Kidney (tissue), 14 donors: ENCODE results near the gene BTLA. TPM values are rescaled to one million over a fixed set of nuclear protein-coding genes. Genes with fewer than 3 reads are reported as not detected.

Experiments
- DNase-seq, 5 donors: peaks; one replicate each; pipeline ENCODE4 v3.0.0-alpha.2; 2013 to 2020
- FAIRE-seq: peaks from 2 replicates; lab custom pipeline; 2012; peaks lifted over from hg19 to GRCh38; lab: Jason Lieb, UNC
- H3K27ac ChIP-seq, 2 donors: one replicate each; pipeline ENCODE4 v1.7.0; 2013; ENCODE audit warnings: low read depth in 2 of 2, low read length in 2 of 2, inconsistent platforms in 1 of 2
- H3K27me3 ChIP-seq: one replicate; pipeline ENCODE4 v1.7.1; 2013; ENCODE audit warnings: low read length, inconsistent platforms; ENCODE audit not compliant: control insufficient read depth, insufficient read depth
- H3K36me3 ChIP-seq, 3 donors: one replicate each; pipeline versions ENCODE4 v1.7.0 to v1.7.1; 2013; ENCODE audit warnings: low read length in 3 of 3, control low read depth in 1 of 3, inconsistent platforms in 1 of 3; ENCODE audit not compliant: insufficient read depth in 3 of 3, control insufficient read depth in 2 of 3
- H3K4me1 ChIP-seq, 3 donors: one replicate each; pipeline versions ENCODE4 v1.7.0 to v1.7.1; 2013; ENCODE audit warnings: low read length in 3 of 3, inconsistent platforms in 1 of 3, low read depth in 1 of 3; ENCODE audit not compliant: control insufficient read depth in 2 of 3, insufficient read depth in 2 of 3
- H3K4me3 ChIP-seq, 3 donors: one replicate each; pipeline versions ENCODE4 v1.7.0 to v1.8.1; 2013; ENCODE audit warnings: low read length in 3 of 3, control low read depth in 1 of 3, inconsistent platforms in 1 of 3
- H3K9ac ChIP-seq, 3 donors: one replicate each; pipeline versions ENCODE4 v1.7.0 to v1.7.1; 2013; ENCODE audit warnings: low read length in 3 of 3, control low read depth in 1 of 3, inconsistent platforms in 1 of 3
- H3K9me3 ChIP-seq, 3 donors: one replicate each; pipeline versions ENCODE4 v1.7.0 to v1.7.1; 2013; ENCODE audit warnings: low read length in 3 of 3, control low read depth in 1 of 3, inconsistent platforms in 1 of 3; ENCODE audit not compliant: control insufficient read depth in 2 of 3, insufficient read depth in 1 of 3
- intact Hi-C: fragments of 100-400 bp; cut with DNase I; formaldehyde crosslinking; loops from one replicate; pipeline ENCODE4 v1.11.1; 2022
- polyA plus RNA-seq: library from polyadenylated mRNA; stranded (reverse); fragments of 350-450 nt; fragmentation: Illumina TruSeq; extraction: RNeasy Lipid Tissue Mini Kit (QIAGEN cat#74804); gene quantifications from one replicate; pipeline ENCODE4 v1.2.3, GENCODE V29; 2014; ENCODE audit warnings: low read depth, low replicate concordance; ENCODE audit not compliant: insufficient read depth
- total RNA-seq: library from RNA; stranded (reverse); fragmentation: NEBNext Ultra II Directional; extraction: Animal tissue kit (Norgen Biotek cat#: 25700); gene quantifications from one replicate; pipeline ENCODE4 v1.2.1, GENCODE V29; 2021
- TF ChIP-seq, protein P1 (sequence below): IDR thresholded peaks from 3 replicates; pipeline ENCODE4 v1.5.1; 2012; ENCODE audit warnings: mild to moderate bottlenecking, moderate library complexity, borderline replicate concordance; ENCODE audit not compliant: insufficient read depth; ENCODE audit errors: extremely low read depth
- donor health status: control.
- donor health status: control.
- donor health status: control.
- donor health status: control.
- donor health status: control.
- donor health status: DM: yes; HTN: yes; CAD: no.
- donor health status: Normal renal cell carcinoma (clear cell type).

The BTLA gene
- total and polyA plus RNA-seq, 2 donors from 2014 or later: 3.2 TPM; not detected in 1

DNA sequence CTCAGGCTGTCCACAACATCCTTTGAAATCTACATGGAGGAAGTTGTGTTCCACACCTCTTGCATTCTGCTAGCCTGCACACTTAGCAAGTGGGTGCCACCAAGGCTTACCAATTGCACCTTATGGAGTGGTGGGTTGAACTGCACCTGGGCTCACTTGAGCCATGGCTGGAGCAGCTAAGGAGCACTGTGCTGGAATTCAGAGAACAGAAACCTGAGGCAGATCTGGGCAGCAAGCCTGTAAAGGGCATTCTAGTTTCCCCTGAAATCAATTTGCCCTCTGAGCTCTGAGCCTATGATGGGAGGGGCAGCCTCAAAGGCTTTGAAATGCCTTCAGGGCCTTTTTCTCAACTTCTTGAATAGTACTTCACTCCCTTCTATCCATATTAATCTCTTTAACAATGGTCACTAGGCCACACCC, 18.0 kb downstream of the BTLA start:
- no peak overlapping the region for H3K9ac ChIP-seq
- intact Hi-C loops: no loop called here
- TF ChIP-seq, protein P1, sequence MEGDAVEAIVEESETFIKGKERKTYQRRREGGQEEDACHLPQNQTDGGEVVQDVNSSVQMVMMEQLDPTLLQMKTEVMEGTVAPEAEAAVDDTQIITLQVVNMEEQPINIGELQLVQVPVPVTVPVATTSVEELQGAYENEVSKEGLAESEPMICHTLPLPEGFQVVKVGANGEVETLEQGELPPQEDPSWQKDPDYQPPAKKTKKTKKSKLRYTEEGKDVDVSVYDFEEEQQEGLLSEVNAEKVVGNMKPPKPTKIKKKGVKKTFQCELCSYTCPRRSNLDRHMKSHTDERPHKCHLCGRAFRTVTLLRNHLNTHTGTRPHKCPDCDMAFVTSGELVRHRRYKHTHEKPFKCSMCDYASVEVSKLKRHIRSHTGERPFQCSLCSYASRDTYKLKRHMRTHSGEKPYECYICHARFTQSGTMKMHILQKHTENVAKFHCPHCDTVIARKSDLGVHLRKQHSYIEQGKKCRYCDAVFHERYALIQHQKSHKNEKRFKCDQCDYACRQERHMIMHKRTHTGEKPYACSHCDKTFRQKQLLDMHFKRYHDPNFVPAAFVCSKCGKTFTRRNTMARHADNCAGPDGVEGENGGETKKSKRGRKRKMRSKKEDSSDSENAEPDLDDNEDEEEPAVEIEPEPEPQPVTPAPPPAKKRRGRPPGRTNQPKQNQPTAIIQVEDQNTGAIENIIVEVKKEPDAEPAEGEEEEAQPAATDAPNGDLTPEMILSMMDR: no peak

DNA sequence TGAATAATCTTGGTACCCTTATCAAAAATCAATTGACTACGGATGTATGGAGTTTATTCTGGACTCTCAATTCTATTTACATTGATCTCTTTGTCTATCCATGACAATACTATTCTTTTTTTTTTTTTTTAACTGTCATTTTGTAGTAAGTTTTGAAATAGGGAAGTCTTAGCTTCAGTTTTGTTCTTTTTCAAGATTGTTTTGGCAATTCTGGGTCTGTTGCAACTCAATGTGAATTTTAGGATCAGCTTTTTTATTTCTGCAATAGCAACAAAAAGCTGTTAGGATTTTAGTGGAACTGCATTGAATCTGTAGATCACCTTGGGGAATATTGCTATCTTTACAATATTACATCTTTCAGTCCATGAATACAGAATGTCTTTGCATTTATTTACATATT, 21.4 kb downstream of the BTLA start:
- no peak overlapping the region for H3K27ac ChIP-seq
- intact Hi-C loops: no loop called here
- no peak for FAIRE-seq

More for the DNA sequence above, 18.0 kb downstream of the BTLA start:
- Histone ChIP-seq H3K9me3 (no peaks in the 10 kb centered on the region), H3K4me3 (no peak overlapping the region), H3K27me3 (no peaks in the 10 kb centered on the region), H3K36me3 (no peaks in the 10 kb centered on the region), H3K27ac (no peak overlapping the region), H3K4me1 (no peaks in the 10 kb centered on the region)
- no peak for DNase-seq
- FAIRE-seq: no peak

DNA sequence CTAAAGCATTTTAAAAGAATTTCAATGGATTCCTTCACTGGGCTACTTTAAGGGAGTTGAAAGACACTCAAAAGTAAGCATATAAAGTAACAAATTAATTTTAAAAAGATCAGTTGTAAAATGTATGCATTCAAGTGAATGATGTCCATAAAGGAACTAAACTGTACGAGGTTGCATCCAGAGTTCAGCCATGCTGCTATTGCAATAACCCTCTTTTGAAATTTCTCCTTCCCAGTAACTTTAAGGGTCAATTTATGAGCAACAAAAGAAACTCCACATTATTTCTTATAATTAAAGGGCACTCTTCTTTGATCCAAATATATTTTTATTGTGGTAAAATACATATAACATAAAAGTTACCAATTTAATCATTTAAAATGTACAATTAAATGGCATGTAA, 22.9 kb downstream of the BTLA start:
- DNase-seq (no peak), FAIRE-seq (no peak)
- Histone ChIP-seq H3K27ac (no peak overlapping the region), H3K36me3 (no peaks in the 10 kb centered on the region), H3K27me3 (no peaks in the 10 kb centered on the region), H3K4me1 (no peaks in the 10 kb centered on the region), H3K4me3 (no peak overlapping the region), H3K9ac (no peak overlapping the region), H3K9me3 (no peaks in the 10 kb centered on the region)
- intact Hi-C loops: no loop called here
- TF ChIP-seq, protein P1: no peak

More for the DNA sequence above, 21.4 kb downstream of the BTLA start:
- Histone ChIP-seq H3K27me3 (no peaks in the 10 kb centered on the region), H3K4me1 (no peaks in the 10 kb centered on the region), H3K9me3 (no peaks in the 10 kb centered on the region), H3K4me3 (no peak overlapping the region), H3K36me3 (no peaks in the 10 kb centered on the region), H3K9ac (no peak overlapping the region)
- TF ChIP-seq, protein P1: no peak
- DNase-seq: no peak

DNA sequence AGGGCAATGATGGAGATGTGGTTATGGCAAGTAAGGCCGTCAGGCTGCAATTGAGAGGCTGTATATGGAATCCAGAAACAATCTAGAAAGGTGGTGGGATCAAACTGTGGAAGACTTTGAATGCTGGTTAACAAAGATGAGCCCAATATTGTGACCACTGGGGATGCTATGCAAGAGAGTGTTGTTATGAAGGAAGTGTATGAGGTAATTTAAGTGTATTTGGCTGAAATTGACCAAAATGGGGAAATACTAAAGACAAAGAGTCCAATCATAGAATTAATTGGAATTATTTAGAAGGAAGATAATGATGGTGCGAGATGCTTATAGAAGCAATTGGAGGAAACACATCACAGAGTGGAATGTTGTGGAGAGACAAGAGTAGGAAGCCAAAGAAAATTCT, 24.5 kb downstream of the BTLA start:
- no peaks in the 10 kb centered on the region for H3K27me3 ChIP-seq
- H3K9ac ChIP-seq: no peak overlapping the region
- TF ChIP-seq, protein P1: no peak
- H3K9me3 ChIP-seq: no peaks in the 10 kb centered on the region
- no peak for FAIRE-seq
- no peak overlapping the region for H3K27ac ChIP-seq
- no peak overlapping the region for H3K4me3 ChIP-seq
- H3K4me1 ChIP-seq: no peaks in the 10 kb centered on the region
- DNase-seq: no peak
- H3K36me3 ChIP-seq: no peaks in the 10 kb centered on the region
- intact Hi-C loops: no loop called here
